ENCODE results near the gene PLPP1.

The PLPP1 gene

DNA sequence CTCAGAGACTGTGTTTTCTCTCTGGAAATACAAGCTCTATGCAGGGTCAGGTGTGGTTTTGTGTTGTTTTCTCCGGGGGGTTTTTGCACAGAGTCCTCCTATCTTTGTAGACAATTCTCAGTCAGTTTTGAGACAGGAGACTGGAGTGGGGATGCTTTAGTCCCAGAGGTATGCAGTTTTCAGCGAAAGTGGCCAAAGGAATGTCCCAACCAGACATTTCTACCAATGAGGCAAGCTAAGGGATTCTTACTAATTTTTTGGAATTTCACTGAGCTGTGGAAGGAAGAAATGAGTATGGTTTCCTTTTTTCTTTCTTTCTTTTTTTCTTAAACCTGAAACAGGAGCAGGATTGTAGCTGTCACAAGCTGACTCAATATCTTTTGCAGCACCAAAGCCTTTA lies 35.3 kb upstream of the PLPP1 start:
- H3K36me3 ChIP-seq (ENCODE audit: control insufficient read depth, low read depth, low read length), result no peaks in the 10 kb centered on the region
- H3K9me3 ChIP-seq (ENCODE audit: control insufficient read depth, low read depth, low read length), result no peaks in the 10 kb centered on the region
- H3K9ac ChIP-seq (ENCODE audit: low read length), result no peak overlapping the region
- peak overlapping the region; percentile 14 for H3K27ac ChIP-seq (ENCODE audit: low read length)
- H3K4me3 ChIP-seq (ENCODE audit: low read length), result no peak overlapping the region
- peaks cover 33% of the 10 kb centered on the region for H3K4me1 ChIP-seq (ENCODE audit: control insufficient read depth, low read depth, low read length)
- no peaks in the 10 kb centered on the region for H3K27me3 ChIP-seq (ENCODE audit: control insufficient read depth, insufficient read depth, low read length)

DNA sequence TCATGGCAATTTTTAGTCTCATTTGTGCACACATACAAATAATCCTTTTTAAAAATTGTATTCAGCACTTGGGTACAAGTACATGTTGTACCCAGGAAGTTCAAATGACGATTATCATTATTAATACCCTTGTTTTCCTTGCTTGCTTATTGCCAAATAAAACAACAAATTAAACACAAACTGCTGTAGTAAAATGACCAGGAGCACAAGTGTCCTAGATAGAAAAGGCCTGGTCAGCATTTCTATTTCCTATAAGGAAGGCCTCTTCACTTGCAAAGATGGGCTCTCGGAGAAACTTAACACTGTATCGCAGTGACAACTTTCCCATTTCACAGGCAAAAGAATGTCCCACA lies 34.7 kb upstream of the PLPP1 start:
- Histone ChIP-seq H3K4me3 (ENCODE audit: low read length) (no peak overlapping the region), H3K9ac (ENCODE audit: low read length) (no peak overlapping the region), H3K27me3 (ENCODE audit: control insufficient read depth, insufficient read depth, low read length) (no peaks in the 10 kb centered on the region), H3K4me1 (ENCODE audit: control insufficient read depth, low read depth, low read length) (peaks cover 33% of the 10 kb centered on the region), H3K27ac (ENCODE audit: low read length) (no peak overlapping the region), H3K9me3 (ENCODE audit: control insufficient read depth, low read depth, low read length) (no peaks in the 10 kb centered on the region), H3K36me3 (ENCODE audit: control insufficient read depth, low read depth, low read length) (no peaks in the 10 kb centered on the region)

- H3K27ac ChIP-seq (ENCODE audit: low read length), result no peak overlapping the region
- H3K9me3 ChIP-seq (ENCODE audit: control insufficient read depth, low read depth, low read length), result no peaks in the 10 kb centered on the region
- no peak overlapping the region for H3K4me3 ChIP-seq (ENCODE audit: low read length)
- H3K36me3 ChIP-seq (ENCODE audit: control insufficient read depth, low read depth, low read length), result no peaks in the 10 kb centered on the region
- H3K27me3 ChIP-seq (ENCODE audit: control insufficient read depth, insufficient read depth, low read length), result no peaks in the 10 kb centered on the region
- no peak overlapping the region for H3K9ac ChIP-seq (ENCODE audit: low read length)
- peaks cover 33% of the 10 kb centered on the region for H3K4me1 ChIP-seq (ENCODE audit: control insufficient read depth, low read depth, low read length)
Observed at GRCh38 chr5:55568654-55569512, 34.1 kb upstream of the PLPP1 start.

GRCh38 chr5:55564721-55565120 lies 30.0 kb upstream of the PLPP1 start:
- no peak overlapping the region for H3K27ac ChIP-seq (ENCODE audit: low read length)
- H3K4me1 ChIP-seq (ENCODE audit: control insufficient read depth, low read depth, low read length), result peaks cover 12% of the 10 kb centered on the region
- H3K4me3 ChIP-seq (ENCODE audit: low read length), result no peak overlapping the region
- no peaks in the 10 kb centered on the region for H3K27me3 ChIP-seq (ENCODE audit: control insufficient read depth, insufficient read depth, low read length)
- no peaks in the 10 kb centered on the region for H3K9me3 ChIP-seq (ENCODE audit: control insufficient read depth, low read depth, low read length)
- no peaks in the 10 kb centered on the region for H3K36me3 ChIP-seq (ENCODE audit: control insufficient read depth, low read depth, low read length)
- no peak overlapping the region for H3K9ac ChIP-seq (ENCODE audit: low read length)

DNA sequence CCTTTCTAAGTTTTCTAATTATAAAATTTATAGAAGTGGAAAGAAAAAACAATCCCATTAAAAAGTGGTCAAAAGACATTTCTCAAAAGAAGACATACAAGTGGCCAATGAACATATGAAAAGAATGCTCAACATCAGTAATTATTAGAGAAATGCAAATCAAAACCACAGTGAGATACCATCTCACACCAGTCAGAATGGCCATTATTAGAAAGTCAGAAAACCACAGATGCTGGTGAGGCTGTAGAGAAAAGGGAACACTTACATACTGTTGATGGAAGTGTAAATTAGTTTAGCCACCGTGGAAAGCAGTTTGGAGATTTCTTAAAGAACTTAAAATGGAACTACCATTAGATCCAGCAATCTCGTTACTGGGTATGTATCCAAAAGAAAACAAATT lies 23.7 kb upstream of the PLPP1 start:
- H3K9ac ChIP-seq (ENCODE audit: low read length), result no peak overlapping the region
- no peaks in the 10 kb centered on the region for H3K36me3 ChIP-seq (ENCODE audit: control insufficient read depth, low read depth, low read length)
- no peak overlapping the region for H3K27ac ChIP-seq (ENCODE audit: low read length)
- H3K27me3 ChIP-seq (ENCODE audit: control insufficient read depth, insufficient read depth, low read length), result no peaks in the 10 kb centered on the region
- no peak overlapping the region for H3K4me3 ChIP-seq (ENCODE audit: low read length)
- peaks cover 8% of the 10 kb centered on the region for H3K4me1 ChIP-seq (ENCODE audit: control insufficient read depth, low read depth, low read length)
- no peaks in the 10 kb centered on the region for H3K9me3 ChIP-seq (ENCODE audit: control insufficient read depth, low read depth, low read length)

DNA sequence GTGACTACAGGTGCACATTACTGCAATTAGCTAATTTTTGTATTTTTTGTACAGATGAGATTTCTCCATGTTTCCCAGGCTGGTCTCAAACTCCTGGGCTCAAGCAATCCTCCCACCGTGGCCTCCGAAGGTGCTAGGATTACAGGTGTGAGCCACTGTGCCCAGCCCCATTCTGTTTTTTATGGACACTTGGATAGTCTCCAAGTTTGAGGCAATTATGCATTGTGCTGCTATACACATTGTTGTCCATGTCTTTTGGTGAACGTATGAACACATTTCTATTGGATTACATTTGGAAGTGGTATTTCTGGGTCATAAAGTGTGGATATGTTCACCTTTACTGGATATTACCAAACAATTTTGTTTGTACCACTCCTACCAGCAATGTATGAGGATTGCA lies 22.4 kb upstream of the PLPP1 start:
- no peak overlapping the region for H3K9ac ChIP-seq (ENCODE audit: low read length)
- peaks cover 8% of the 10 kb centered on the region for H3K4me1 ChIP-seq (ENCODE audit: control insufficient read depth, low read depth, low read length)
- no peaks in the 10 kb centered on the region for H3K9me3 ChIP-seq (ENCODE audit: control insufficient read depth, low read depth, low read length)
- H3K27me3 ChIP-seq (ENCODE audit: control insufficient read depth, insufficient read depth, low read length), result no peaks in the 10 kb centered on the region
- H3K4me3 ChIP-seq (ENCODE audit: low read length), result no peak overlapping the region
- H3K27ac ChIP-seq (ENCODE audit: low read length), result no peak overlapping the region
- H3K36me3 ChIP-seq (ENCODE audit: control insufficient read depth, low read depth, low read length), result no peaks in the 10 kb centered on the region

- H3K4me3 ChIP-seq (ENCODE audit: low read length), result no peak overlapping the region
- H3K9ac ChIP-seq (ENCODE audit: low read length), result no peak overlapping the region
- H3K4me1 ChIP-seq (ENCODE audit: control insufficient read depth, low read depth, low read length), result peaks cover 8% of the 10 kb centered on the region
- H3K27me3 ChIP-seq (ENCODE audit: control insufficient read depth, insufficient read depth, low read length), result no peaks in the 10 kb centered on the region
- H3K27ac ChIP-seq (ENCODE audit: low read length), result no peak overlapping the region
- H3K9me3 ChIP-seq (ENCODE audit: control insufficient read depth, low read depth, low read length), result no peaks in the 10 kb centered on the region
- H3K36me3 ChIP-seq (ENCODE audit: control insufficient read depth, low read depth, low read length), result no peaks in the 10 kb centered on the region
Observed at GRCh38 chr5:55554585-55555202, 19.9 kb upstream of the PLPP1 start.

DNA sequence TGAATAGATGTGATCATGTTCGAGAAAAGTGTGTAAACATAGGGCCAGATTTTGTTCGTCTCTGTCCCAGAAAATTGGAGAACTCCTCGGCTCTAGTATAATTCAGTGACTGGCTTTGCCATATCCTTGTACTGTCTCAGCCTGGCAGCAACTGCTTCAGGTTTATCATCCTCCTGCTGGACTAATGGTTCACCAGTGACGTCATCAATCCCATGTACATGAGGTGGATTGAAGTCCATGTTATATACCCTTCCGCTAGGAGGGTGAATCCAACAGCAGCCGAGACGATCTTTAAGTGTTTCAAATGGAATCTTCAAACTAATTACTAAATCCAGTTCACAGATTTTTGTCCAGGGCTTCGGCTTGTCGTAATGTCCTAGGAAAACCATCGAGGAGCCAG lies 17.1 kb upstream of the PLPP1 start:
- Histone ChIP-seq H3K27me3 (ENCODE audit: control insufficient read depth, insufficient read depth, low read length) (no peaks in the 10 kb centered on the region), H3K4me3 (ENCODE audit: low read length) (no peak overlapping the region), H3K27ac (ENCODE audit: low read length) (no peak overlapping the region), H3K9ac (ENCODE audit: low read length) (no peak overlapping the region), H3K4me1 (ENCODE audit: control insufficient read depth, low read depth, low read length) (peaks cover 8% of the 10 kb centered on the region), H3K9me3 (ENCODE audit: control insufficient read depth, low read depth, low read length) (no peaks in the 10 kb centered on the region), H3K36me3 (ENCODE audit: control insufficient read depth, low read depth, low read length) (no peaks in the 10 kb centered on the region)

GRCh38 chr5:55551358-55551757 lies 16.6 kb upstream of the PLPP1 start:
- no peak overlapping the region for H3K9ac ChIP-seq (ENCODE audit: low read length)

GRCh38 chr5:55547781-55548180 lies 13.0 kb upstream of the PLPP1 start:
- H3K36me3 ChIP-seq (ENCODE audit: control insufficient read depth, low read depth, low read length), result no peaks in the 10 kb centered on the region
- H3K4me1 ChIP-seq (ENCODE audit: control insufficient read depth, low read depth, low read length), result no peaks in the 10 kb centered on the region

More at GRCh38 chr5:55551358-55551757, 16.6 kb upstream of the PLPP1 start:
- Histone ChIP-seq H3K9me3 (ENCODE audit: control insufficient read depth, low read depth, low read length) (no peaks in the 10 kb centered on the region), H3K4me3 (ENCODE audit: low read length) (no peak overlapping the region), H3K27me3 (ENCODE audit: control insufficient read depth, insufficient read depth, low read length) (no peaks in the 10 kb centered on the region), H3K36me3 (ENCODE audit: control insufficient read depth, low read depth, low read length) (no peaks in the 10 kb centered on the region), H3K4me1 (ENCODE audit: control insufficient read depth, low read depth, low read length) (peaks cover 8% of the 10 kb centered on the region), H3K27ac (ENCODE audit: low read length) (no peak overlapping the region)

DNA sequence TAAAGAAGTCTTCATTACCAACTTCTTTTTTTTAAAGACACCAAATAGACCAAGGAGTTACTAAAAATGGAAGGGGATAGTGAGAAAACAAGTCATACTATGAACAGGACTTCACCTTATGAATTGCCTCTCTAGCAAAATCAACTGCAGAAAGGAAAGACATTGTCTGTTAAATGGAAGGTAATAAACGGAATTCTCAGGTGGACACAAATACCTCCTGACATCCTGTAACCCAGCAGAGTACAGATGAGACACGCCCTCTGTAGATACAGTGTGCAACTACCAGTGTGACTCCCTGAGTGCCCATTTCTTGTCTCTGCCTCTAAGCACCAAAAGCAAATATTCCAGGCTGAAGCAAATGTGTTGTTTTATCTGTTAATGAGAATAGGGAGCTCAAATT lies 12.2 kb upstream of the PLPP1 start:
- no peaks in the 10 kb centered on the region for H3K27me3 ChIP-seq (ENCODE audit: control insufficient read depth, insufficient read depth, low read length)
- H3K4me1 ChIP-seq (ENCODE audit: control insufficient read depth, low read depth, low read length), result no peaks in the 10 kb centered on the region
- H3K36me3 ChIP-seq (ENCODE audit: control insufficient read depth, low read depth, low read length), result no peaks in the 10 kb centered on the region
- H3K4me3 ChIP-seq (ENCODE audit: low read length), result no peak overlapping the region
- H3K9ac ChIP-seq (ENCODE audit: low read length), result no peak overlapping the region
- no peak overlapping the region for H3K27ac ChIP-seq (ENCODE audit: low read length)
- H3K9me3 ChIP-seq (ENCODE audit: control insufficient read depth, low read depth, low read length), result no peaks in the 10 kb centered on the region

More at GRCh38 chr5:55547781-55548180, 13.0 kb upstream of the PLPP1 start:
- no peak overlapping the region for H3K9ac ChIP-seq (ENCODE audit: low read length)
- H3K27me3 ChIP-seq (ENCODE audit: control insufficient read depth, insufficient read depth, low read length), result no peaks in the 10 kb centered on the region
- H3K27ac ChIP-seq (ENCODE audit: low read length), result no peak overlapping the region
- H3K4me3 ChIP-seq (ENCODE audit: low read length), result no peak overlapping the region
- H3K9me3 ChIP-seq (ENCODE audit: control insufficient read depth, low read depth, low read length), result no peaks in the 10 kb centered on the region

DNA sequence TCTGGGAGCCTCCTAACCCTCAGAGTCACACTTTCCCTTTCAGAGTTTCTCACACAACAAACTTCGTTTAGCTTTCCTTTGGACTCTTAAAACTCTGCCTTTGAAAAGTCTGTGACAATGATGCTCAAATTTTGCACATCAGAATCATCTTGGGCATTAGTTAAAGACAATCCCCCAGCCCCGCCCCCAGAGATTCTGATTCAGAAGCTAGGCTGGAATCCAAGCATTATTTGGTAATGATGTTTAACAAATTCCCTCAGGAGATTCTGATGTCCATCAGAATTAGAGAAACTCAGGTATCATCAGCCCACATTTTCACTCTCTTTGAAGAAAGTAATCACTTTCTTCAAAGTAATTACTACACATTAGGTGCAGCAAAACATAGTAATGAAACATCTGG lies 9.6 kb upstream of the PLPP1 start:
- H3K36me3 ChIP-seq (ENCODE audit: control insufficient read depth, low read depth, low read length), result no peaks in the 10 kb centered on the region
- no peaks in the 10 kb centered on the region for H3K27me3 ChIP-seq (ENCODE audit: control insufficient read depth, insufficient read depth, low read length)
- peaks cover 11% of the 10 kb centered on the region for H3K4me1 ChIP-seq (ENCODE audit: control insufficient read depth, low read depth, low read length)

More for the DNA sequence above, 9.6 kb upstream of the PLPP1 start:
- Histone ChIP-seq H3K9ac (ENCODE audit: low read length) (no peak overlapping the region), H3K27ac (ENCODE audit: low read length) (no peak overlapping the region), H3K9me3 (ENCODE audit: control insufficient read depth, low read depth, low read length) (no peaks in the 10 kb centered on the region), H3K4me3 (ENCODE audit: low read length) (no peak overlapping the region)

Measured in iPS-18a (cell line).